Neural cell (in vitro differentiated cells): Measurements from ENCODE around the gene ITGBL1. TPM values are rescaled to one million over a fixed set of nuclear protein-coding genes. Genes with fewer than 3 reads are reported as not detected.

Source experiments
- H2AFZ ChIP-seq: fragments of 200-600, 300-800 bp; sonication (generic), shearing (Covaris generic); 2 replicates; pipeline ENCODE4 v1.6.0; 2014; ENCODE audit warnings: low read depth, mild to moderate bottlenecking, antibody characterized with exemption, low read length, moderate library complexity
- H3F3A ChIP-seq: fragments of 200-600 bp; shearing (Covaris generic); 2 replicates; pipeline ENCODE4 v1.6.1; 2016; ENCODE audit warnings: mild to moderate bottlenecking, moderate library complexity, mixed read lengths, antibody characterized with exemption, low read length; ENCODE audit not compliant: insufficient read depth, poor library complexity, severe bottlenecking
- H3K27ac ChIP-seq: fragments of 200-600, 300-800 bp; sonication (generic), shearing (Covaris generic); 2 replicates; pipeline ENCODE4 v1.5.1; 2014; ENCODE audit warnings: mild to moderate bottlenecking, low read length, moderate library complexity
- H3K27me3 ChIP-seq: fragments of 300-800, 200-600 bp; sonication (generic), shearing (Covaris generic); 2 replicates; pipeline ENCODE4 v1.6.0; 2014; ENCODE audit warnings: mild to moderate bottlenecking, low read depth, low read length, moderate library complexity; ENCODE audit not compliant: insufficient read depth
- H3K36me3 ChIP-seq: fragments of 300-800, 200-600 bp; sonication (generic), shearing (Covaris generic); 2 replicates; pipeline ENCODE4 v1.5.1; 2014; ENCODE audit warnings: mild to moderate bottlenecking, antibody characterized with exemption, low read length, moderate library complexity; ENCODE audit not compliant: insufficient read depth
- H3K4me2 ChIP-seq: fragments of 300-800, 200-600 bp; sonication (generic), shearing (Covaris generic); 2 replicates; pipeline ENCODE4 v1.6.0; 2014; ENCODE audit warnings: mild to moderate bottlenecking, low read length
- H3K4me3 ChIP-seq: fragments of 300-800, 200-600 bp; sonication (generic), shearing (Covaris generic); 2 replicates; pipeline ENCODE4 v1.5.1; 2014; ENCODE audit warnings: mild to moderate bottlenecking, low read length, moderate library complexity
- H3K79me2 ChIP-seq: fragments of 200-600 bp; shearing (Covaris generic); replicated peaks from 2 replicates; pipeline ENCODE4 v1.6.0; 2014; ENCODE audit warnings: mild to moderate bottlenecking, low read length, moderate library complexity; ENCODE audit not compliant: insufficient read depth
- H3K9ac ChIP-seq: fragments of 300-800, 200-600 bp; sonication (generic), shearing (Covaris generic); 2 replicates; pipeline ENCODE4 v1.6.1; 2016; ENCODE audit warnings: mild to moderate bottlenecking, low read length, mixed read lengths
- H3K9me2 ChIP-seq: fragments of 200-600 bp; shearing (Covaris generic); 2 replicates; pipeline ENCODE4 v1.6.1; 2016; ENCODE audit warnings: mild to moderate bottlenecking, low read length, mixed read lengths; ENCODE audit not compliant: insufficient read depth
- H3K9me3 ChIP-seq: fragments of 200-600, 300-800 bp; sonication (generic), shearing (Covaris generic); 2 replicates; pipeline ENCODE4 v1.6.1; 2016; ENCODE audit warnings: mild to moderate bottlenecking, mixed run types, low read length, moderate library complexity, mixed read lengths
- H4K20me1 ChIP-seq: fragments of 200-600 bp; shearing (Covaris generic); 2 replicates; pipeline ENCODE4 v1.6.1; 2016; ENCODE audit warnings: mild to moderate bottlenecking, mixed run types; ENCODE audit not compliant: insufficient read depth
- EP300 ChIP-seq: fragments of 450-650 bp; conservative IDR thresholded peaks from 2 replicates; pipeline ENCODE4 v1.6.1; 2014; ENCODE audit warnings: antibody characterized with exemption, mild to moderate bottlenecking, moderate library complexity; ENCODE audit not compliant: poor library complexity, severe bottlenecking
- EZH2 ChIP-seq: fragments of 200-600, 300-800 bp; shearing (Covaris generic), sonication (generic); IDR thresholded peaks from 2 replicates; pipeline ENCODE4 v1.6.1; 2014; ENCODE audit warnings: antibody characterized with exemption, low read length, borderline replicate concordance, mild to moderate bottlenecking; ENCODE audit not compliant: insufficient read depth, poor library complexity, severe bottlenecking
- MXI1 ChIP-seq: fragments of 450-650 bp; conservative IDR thresholded peaks from 2 replicates; pipeline ENCODE4 v1.6.1; 2014; ENCODE audit warnings: antibody characterized with exemption, mild to moderate bottlenecking; ENCODE audit not compliant: poor library complexity, severe bottlenecking
- POLR2AphosphoS5 ChIP-seq: IDR thresholded peaks from 2 replicates; pipeline ENCODE4 v1.6.1; 2012
- RAD21 ChIP-seq: fragments of 450-650 bp; conservative IDR thresholded peaks from 2 replicates; pipeline ENCODE4 v1.6.1; 2014; ENCODE audit warnings: antibody characterized with exemption, mild to moderate bottlenecking, moderate library complexity
- SMC3 ChIP-seq: fragments of 450-650 bp; conservative IDR thresholded peaks from 2 replicates; pipeline ENCODE4 v1.6.1; 2014; ENCODE audit warnings: antibody characterized with exemption, mild to moderate bottlenecking, moderate library complexity; ENCODE audit not compliant: poor library complexity
- TAF1 ChIP-seq: IDR thresholded peaks from 2 replicates; pipeline ENCODE4 v1.6.1; 2012; ENCODE audit warnings: low read depth
- polyA plus RNA-seq: library from polyadenylated mRNA; depleted of rRNA; stranded (reverse); fragments of >200 nt; gene quantifications from 2 replicates; pipeline ENCODE4 v1.2.3, GENCODE V29; 2014
- TF ChIP-seq, protein P1 (sequence below): IDR thresholded peaks from 2 replicates; pipeline ENCODE4 v1.6.1; 2012; ENCODE audit warnings: borderline replicate concordance
- TF ChIP-seq, protein P2 (sequence below): fragments of 450-650 bp; IDR thresholded peaks from 2 replicates; pipeline ENCODE4 v1.5.1; 2014; ENCODE audit warnings: antibody characterized with exemption, mild to moderate bottlenecking, moderate library complexity; ENCODE audit not compliant: poor library complexity, severe bottlenecking

ITGBL1 gene
- polyA plus RNA-seq, 1 donor from 2014 or later = 0.46 TPM

DNA sequence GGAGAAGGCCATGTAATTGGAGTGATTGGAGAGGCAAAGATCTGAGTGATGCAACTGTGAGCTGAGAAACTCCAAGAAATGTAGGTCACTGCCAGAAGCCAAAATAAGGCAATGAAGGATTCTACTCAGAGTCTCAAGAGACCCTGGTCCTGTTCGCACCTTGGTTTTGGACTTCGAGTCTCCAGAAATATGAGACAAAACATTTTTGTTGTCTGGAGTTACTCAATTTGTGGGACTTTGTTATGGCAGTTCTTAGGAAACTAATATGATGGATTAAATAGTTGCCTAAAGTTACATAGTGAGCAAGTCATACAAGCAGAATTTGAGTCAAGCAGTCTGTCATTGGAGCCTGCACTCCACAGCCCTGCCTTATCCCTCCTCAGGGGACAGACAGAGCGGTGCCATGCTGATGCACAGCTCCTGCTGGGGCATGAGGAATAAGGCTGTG, 104.2 kb downstream of the ITGBL1 start:
- Histone ChIP-seq H3K4me3 (no peak overlapping the region), H3K9me2 (no peaks in the 10 kb centered on the region), H3F3A (no peaks in the 10 kb centered on the region), H3K9me3 (no peaks in the 10 kb centered on the region), H3K79me2 (no peaks in the 10 kb centered on the region), H3K36me3 (no peaks in the 10 kb centered on the region), H3K4me2 (no peak overlapping the region), H3K9ac (no peak overlapping the region), H4K20me1 (no peaks in the 10 kb centered on the region), H3K27ac (no peak overlapping the region), H2AFZ (no peak overlapping the region), H3K27me3 (no peaks in the 10 kb centered on the region)
- no peak for TF ChIP-seq RAD21
- no peak for TF ChIP-seq EP300

DNA sequence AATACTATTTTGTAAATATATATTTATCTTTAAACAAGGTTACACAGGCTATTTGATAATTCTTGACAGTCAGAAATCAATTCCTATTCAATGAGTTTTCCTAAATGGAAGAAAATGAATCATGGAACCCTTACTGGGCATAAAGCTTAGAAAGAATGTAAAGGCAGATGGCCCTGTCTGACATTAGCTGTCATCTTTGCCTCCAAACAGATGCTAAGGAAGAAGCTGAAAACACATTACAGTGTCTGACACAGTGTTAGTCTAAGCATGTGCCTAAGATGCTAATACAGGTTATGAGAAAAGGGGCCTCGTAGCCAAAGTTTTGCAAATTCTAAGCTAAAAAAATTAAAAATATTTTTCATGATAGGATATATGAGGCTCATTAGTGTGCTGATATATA, 112.8 kb downstream of the ITGBL1 start:
- Histone ChIP-seq H3F3A (peaks cover 4% of the 10 kb centered on the region), H3K79me2 (no peaks in the 10 kb centered on the region), H3K27ac (no peak overlapping the region), H2AFZ (no peak overlapping the region), H3K27me3 (no peaks in the 10 kb centered on the region), H3K9me2 (no peaks in the 10 kb centered on the region), H3K4me2 (no peak overlapping the region), H3K4me3 (no peak overlapping the region), H3K9me3 (no peaks in the 10 kb centered on the region), H3K36me3 (no peaks in the 10 kb centered on the region), H4K20me1 (no peaks in the 10 kb centered on the region), H3K9ac (no peak overlapping the region)
- TF ChIP-seq RAD21 = no peak
- peak; percentile 50 for TF ChIP-seq POLR2AphosphoS5
- TF ChIP-seq EZH2 = no peak
- peak; percentile 44 for TF ChIP-seq EP300

DNA sequence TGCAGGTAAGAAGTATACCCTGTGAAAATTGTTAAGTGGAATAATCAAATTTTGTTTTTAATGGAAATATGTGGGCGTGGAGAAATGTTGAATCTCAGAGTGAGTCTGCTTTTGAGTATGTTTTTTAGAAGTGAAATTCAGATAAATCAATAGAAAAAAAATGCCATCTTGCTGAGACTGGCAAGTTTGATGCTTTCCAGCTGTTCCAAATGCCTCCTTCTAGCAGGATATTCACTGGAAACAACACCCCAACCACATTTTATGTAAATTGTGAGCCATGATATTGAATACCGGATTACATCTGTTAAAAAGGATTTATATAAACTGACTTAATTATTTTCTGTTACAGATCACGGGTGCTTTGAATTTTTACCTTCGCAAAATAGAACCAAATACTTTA, 115.4 kb downstream of the ITGBL1 start:
- H3K36me3 ChIP-seq = no peaks in the 10 kb centered on the region
- H3K9me2 ChIP-seq = no peaks in the 10 kb centered on the region
- no peak overlapping the region for H2AFZ ChIP-seq
- H3K9ac ChIP-seq = no peak overlapping the region
- TF ChIP-seq TAF1 = no peak
- no peak for TF ChIP-seq EP300
- TF ChIP-seq EZH2 = no peak
- no peak for TF ChIP-seq MXI1
- TF ChIP-seq, protein P1, sequence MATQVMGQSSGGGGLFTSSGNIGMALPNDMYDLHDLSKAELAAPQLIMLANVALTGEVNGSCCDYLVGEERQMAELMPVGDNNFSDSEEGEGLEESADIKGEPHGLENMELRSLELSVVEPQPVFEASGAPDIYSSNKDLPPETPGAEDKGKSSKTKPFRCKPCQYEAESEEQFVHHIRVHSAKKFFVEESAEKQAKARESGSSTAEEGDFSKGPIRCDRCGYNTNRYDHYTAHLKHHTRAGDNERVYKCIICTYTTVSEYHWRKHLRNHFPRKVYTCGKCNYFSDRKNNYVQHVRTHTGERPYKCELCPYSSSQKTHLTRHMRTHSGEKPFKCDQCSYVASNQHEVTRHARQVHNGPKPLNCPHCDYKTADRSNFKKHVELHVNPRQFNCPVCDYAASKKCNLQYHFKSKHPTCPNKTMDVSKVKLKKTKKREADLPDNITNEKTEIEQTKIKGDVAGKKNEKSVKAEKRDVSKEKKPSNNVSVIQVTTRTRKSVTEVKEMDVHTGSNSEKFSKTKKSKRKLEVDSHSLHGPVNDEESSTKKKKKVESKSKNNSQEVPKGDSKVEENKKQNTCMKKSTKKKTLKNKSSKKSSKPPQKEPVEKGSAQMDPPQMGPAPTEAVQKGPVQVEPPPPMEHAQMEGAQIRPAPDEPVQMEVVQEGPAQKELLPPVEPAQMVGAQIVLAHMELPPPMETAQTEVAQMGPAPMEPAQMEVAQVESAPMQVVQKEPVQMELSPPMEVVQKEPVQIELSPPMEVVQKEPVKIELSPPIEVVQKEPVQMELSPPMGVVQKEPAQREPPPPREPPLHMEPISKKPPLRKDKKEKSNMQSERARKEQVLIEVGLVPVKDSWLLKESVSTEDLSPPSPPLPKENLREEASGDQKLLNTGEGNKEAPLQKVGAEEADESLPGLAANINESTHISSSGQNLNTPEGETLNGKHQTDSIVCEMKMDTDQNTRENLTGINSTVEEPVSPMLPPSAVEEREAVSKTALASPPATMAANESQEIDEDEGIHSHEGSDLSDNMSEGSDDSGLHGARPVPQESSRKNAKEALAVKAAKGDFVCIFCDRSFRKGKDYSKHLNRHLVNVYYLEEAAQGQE = no peak
- TF ChIP-seq, protein P2, sequence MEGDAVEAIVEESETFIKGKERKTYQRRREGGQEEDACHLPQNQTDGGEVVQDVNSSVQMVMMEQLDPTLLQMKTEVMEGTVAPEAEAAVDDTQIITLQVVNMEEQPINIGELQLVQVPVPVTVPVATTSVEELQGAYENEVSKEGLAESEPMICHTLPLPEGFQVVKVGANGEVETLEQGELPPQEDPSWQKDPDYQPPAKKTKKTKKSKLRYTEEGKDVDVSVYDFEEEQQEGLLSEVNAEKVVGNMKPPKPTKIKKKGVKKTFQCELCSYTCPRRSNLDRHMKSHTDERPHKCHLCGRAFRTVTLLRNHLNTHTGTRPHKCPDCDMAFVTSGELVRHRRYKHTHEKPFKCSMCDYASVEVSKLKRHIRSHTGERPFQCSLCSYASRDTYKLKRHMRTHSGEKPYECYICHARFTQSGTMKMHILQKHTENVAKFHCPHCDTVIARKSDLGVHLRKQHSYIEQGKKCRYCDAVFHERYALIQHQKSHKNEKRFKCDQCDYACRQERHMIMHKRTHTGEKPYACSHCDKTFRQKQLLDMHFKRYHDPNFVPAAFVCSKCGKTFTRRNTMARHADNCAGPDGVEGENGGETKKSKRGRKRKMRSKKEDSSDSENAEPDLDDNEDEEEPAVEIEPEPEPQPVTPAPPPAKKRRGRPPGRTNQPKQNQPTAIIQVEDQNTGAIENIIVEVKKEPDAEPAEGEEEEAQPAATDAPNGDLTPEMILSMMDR = no peak
- no peak for TF ChIP-seq RAD21
- no peak for TF ChIP-seq SMC3
- no peak for TF ChIP-seq POLR2AphosphoS5
- H3K27me3 ChIP-seq = no peaks in the 10 kb centered on the region
- no peaks in the 10 kb centered on the region for H3K79me2 ChIP-seq
- no peak overlapping the region for H3K27ac ChIP-seq
- no peaks in the 10 kb centered on the region for H4K20me1 ChIP-seq
- peaks cover 4% of the 10 kb centered on the region for H3F3A ChIP-seq
- H3K4me3 ChIP-seq = no peak overlapping the region
- H3K4me2 ChIP-seq = no peak overlapping the region
- no peaks in the 10 kb centered on the region for H3K9me3 ChIP-seq
